NCI-H748 (cell line): ENCODE data around the gene DOK7.

Experiments
- DNase-seq: peaks from one replicate; lab custom pipeline; 2025; ENCODE audit not compliant: unreplicated experiment; lab: John Stamatoyannopoulos, UW

DOK7 gene

DNA sequence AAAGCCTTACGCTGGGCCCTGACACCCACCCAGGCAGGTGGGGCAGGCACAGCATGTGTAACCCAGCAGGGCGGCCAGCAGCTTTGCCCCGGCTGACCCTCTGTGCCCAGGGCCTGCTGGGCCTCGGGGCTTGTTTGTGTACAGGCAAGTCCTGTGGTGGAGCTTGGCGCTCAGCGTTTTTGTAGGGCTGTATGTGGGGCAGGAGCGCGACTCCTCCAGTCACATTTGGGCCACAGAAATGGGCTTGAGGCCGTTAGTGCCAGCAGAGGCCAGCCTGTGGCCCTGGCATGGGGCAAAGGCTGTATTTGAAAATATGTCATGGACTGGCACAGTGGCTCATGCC, 36.0 kb upstream of the DOK7 start:
- no peak for DNase-seq

DNA sequence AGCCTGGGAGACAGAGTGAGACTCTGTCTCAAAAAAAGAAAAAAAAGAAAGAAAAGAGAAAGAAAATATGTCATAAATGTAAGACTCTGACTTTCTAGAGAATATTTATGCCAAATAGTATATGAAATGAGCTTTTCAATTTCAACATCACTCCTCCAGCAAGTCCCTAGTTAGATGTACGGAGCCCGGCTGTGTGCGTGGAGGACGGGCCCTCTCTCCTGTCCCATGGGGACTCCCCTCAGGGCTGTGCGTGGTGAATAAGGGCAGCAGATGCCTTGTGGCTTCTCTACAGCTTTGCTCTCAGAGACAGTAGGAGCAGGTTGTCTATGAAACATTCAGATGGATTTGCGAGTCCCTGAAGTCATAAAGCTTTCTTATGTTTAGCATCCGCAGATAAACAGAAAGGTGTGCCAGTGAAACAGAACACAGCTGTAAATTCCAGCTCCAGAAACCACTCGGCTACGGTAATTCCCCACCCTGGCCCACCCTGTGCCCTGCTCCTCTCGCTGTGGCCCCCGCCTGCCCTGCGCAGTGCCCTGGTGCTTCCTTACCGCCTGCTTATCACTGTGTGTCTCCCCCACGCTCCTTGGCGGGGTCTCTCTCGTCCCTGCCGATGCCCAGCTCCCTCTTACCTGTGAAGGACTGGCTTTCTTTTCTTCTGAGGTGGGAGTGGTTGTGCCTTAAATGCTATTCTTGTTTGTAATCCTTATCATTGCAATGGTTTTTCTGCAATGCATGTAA, 35.2 kb upstream of the DOK7 start:
- no peak for DNase-seq

DNA sequence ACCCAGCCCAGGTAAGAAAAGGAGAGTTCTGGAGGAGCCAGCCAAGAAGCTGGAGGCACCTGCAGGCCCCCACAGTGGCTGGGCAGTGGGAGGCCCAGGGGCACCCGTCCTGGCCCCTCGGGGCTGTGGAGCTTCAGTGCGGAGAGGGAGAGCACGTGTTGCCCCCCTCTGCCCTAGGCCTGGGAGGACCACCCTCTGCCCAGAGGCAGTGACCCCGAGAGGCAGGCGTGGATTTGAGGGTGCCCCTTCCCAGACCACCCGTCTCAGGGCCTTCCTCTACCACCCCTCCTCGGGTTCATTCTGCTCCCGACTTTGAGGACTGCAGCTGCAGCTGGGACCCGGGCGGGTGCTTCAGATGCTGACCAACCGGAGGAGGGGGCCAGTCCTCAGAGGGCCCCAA, 33.5 kb upstream of the DOK7 start:
- DNase-seq = no peak

DNA sequence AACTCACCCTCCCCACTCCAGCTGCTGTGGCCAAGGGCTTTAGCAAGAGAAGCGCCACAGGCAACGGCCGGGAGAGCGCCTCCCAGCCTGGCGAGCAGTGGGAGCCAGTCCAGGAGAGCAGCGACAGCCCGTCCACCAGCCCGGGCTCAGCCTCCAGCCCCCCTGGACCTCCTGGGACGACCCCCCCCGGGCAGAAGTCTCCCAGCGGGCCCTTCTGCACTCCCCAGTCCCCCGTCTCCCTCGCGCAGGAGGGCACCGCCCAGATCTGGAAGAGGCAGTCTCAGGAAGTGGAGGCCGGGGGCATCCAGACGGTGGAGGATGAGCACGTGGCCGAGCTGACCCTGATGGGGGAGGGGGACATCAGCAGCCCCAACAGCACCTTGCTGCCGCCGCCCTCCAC, 32.6 kb upstream of the DOK7 start:
- no peak for DNase-seq

DNA sequence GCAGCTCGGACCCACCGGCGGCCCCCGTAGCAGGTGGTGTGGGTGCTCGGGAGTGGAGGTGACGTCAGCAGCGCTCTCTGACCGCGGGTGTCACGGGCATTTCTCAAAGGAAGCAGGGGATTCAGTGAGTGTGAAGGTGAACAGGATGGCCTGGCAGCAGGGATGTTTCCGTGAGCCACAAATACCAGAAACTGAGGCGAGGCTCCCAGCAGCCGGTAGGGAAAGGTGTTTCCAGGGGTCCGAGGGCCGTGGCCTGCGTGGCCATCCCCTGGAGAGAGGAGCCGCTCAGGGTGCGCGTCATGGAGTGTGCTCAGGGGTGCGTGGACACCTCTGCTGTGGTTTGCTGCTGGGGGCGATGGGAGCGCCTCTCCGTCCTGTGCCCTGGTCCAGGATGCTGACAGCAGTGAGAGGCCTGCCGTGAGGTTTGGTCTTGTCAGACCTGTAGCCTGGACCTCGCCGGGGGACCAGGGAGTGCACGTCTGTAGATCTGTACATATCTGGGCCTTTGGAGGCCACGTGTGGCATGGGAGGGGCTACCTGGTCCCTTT, 31.6 kb upstream of the DOK7 start:
- DNase-seq = no peak

DNA sequence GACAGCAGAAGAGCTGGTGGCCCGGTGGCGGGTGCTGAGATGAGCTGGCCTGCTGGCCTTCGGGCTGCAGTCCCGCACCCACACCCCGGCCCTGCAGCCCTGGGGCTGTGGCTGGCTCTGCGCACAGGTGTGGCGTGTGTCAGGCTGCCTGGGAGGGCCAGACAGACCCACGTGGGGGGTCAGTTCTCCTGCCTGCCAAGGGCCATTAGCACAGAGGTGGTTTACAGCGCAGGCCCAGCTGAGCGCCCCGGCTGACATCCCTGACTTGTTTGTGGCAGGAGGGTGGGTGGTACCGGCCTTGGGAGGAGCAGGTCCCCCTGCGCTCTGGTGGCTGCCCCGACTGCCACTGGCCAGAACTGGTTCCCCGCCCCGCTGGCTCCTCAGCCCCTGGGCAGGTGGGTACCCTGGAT, 30.7 kb upstream of the DOK7 start:
- no peak for DNase-seq

DNA sequence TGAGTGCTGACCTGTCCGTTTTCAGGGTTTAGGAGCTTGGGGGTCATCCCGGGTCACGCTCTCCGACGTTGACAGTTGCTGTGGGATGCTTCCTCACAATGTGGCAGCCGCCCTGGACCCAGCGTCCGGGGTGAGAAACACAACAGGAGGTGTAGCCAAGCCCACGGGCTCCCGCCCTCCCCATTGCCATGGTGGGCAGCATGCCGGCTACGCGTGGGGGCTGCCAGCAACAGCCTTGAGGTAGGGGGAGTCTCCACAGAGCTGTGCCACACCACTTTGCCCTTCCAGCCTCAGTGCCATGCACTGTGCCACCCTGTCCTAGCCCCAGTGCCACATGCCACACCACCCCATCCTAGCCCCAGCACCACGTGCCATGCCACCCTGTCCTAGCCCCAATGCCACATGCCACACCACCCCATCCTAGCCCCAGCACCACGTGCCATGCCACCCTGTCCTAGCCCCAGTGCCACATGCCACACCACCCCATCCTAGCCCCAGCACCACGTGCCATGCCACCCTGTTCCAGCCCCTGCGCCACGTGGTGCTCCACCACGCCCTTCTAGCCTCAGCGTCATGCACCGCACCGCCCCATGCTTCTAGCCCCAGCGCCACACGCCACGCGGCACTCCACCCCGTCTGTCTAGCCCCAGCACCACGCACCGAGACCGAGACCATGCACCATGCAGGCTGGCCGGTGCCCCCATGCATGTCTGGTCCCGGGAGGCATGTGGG, 29.8 kb upstream of the DOK7 start:
- DNase-seq = no peak

DNA sequence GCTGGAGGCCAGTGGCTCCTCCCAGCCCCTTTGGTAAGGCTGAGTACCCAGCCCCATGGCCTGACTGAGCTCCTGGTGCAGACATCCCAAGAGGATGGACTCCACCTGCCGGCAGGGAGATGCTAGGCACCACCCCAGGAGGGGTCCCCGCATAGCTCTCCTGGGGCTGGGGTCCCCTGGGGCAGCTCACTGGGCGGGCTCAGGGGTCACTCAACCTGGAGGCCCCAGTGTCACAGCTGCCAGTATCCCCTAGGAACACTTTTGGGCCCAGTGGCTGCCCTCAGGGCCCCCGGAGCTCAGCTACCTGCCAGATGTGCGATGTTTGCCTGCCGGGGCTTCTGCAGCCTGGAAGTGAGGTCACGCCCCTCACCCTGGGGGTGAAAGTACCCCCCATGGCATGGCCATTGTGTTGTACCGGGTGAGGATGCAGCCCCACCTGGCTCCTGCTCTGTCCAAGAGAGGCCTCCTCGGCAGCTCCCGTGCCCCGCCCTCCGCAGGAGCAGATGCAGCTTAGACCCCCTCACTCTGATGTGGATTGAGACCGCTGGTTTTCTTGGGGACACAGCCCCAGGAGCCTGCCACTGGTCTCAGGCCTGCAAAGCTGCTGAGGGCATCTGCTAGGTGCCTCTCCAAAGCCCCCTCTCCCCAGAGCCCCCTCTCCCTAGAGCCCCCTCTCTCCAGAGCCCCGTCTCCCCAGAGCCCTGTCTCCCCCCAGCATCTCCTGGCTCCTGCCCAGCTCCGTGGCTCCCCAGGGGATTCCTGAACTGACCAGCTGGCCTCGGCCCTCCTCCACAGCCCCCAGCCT, 28.0 kb upstream of the DOK7 start:
- no peak for DNase-seq

DNA sequence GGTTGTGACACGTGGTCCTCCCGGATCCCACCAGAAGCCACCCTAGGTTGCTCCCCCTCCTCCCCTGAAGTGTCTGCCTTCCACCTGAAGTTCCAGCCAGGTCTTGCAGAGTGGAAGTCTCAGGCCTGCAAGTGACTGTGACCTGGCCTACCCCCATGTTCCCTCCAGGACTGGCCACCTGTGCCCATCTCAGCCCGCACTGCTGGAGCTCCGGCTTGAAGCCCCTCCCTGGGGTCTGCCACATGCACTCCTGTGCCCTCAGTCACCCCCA, 27.5 kb upstream of the DOK7 start:
- no peak for DNase-seq

DNA sequence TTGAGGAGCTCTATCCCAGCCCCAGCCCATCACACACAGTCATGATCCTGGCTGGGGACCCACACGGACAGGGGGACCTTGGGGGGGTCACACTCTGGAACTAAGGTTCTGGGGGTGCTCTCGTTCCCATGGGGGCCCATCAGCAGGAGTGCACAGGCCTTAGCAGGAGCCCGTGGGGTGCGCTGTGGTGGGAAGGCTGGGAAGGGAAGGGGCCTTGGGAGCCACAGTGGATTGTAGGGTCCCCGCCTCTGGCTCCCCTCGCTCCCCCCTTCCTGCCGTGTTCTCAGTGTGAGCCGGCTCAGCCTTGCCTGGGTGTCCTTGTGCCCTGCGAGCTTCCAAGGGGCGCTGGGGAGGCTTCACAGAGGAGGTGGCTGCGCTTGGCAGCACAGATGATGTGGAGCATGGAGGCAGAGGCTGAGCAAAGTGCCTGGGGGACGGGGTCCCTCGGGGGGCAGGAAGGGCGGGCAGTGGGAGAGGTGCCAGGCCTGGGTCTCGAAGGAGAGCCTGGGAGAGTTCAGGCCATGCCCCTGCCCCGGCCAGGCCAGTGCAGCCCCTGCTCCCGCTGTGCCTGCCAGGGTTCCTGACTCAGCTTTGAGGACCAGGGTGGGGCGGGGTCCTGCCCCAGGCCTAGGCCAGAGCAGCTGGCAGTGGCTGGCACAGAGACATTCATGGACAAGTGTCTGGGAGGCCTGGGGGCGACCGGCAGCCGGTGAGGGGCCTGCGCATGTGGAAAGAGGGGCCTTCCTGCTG, 26.9 kb upstream of the DOK7 start:
- no peak for DNase-seq

DNA sequence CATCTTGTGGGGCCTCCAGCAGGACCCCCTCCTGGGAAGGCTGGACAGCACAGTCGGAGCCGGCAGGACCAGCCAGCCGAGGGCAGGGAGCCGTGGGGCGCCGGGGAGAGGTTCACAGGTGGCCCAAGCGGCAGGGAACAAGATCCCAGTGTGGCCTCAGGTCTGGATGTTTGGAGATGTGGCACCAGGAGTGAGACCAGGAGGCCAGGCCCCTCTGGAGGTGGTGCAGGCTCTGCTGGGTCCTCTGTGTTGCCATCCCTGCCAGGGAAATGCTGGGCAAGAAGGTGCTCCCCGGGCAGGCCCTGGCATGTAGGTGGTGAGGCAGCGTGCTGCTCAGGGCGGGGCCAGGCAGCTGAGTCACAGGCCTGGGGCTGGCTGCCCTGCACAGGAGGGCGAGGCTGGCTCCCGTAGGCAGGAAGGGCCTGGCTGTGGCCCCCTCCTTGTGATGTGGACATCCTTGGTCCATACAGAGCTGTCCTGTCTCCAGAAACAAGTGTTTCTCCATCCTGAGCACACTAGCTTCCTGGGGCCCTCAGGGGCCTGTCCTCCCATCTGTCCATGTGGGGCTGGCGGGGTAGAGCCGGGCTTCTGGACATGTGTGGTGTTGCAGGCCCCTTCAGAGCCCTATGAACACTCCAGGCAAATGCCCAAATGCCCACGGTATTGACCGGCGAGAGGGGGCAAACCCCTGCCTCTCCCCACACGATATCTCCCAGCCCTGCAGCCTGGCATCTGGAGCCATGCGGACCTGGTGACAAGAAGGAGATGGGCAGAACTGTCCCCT, 26.1 kb upstream of the DOK7 start:
- no peak for DNase-seq

DNA sequence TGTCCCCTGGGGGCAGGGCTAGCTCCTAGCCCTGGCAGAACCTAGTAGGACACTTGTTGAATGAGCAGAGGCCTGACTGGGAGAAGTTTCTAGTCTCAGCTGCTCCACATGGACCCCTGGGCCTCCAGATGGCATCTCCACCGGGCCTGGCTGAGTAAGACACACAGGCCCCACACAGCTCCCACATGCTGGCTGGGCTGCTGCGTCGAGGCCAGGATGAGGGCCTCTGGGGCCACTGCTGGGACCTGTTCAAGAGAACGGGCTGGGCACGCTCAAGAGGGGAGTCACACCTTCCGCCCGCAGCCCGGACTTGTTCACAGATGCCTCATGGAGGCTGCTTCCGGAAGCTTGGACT, 25.5 kb upstream of the DOK7 start:
- no peak for DNase-seq

DNA sequence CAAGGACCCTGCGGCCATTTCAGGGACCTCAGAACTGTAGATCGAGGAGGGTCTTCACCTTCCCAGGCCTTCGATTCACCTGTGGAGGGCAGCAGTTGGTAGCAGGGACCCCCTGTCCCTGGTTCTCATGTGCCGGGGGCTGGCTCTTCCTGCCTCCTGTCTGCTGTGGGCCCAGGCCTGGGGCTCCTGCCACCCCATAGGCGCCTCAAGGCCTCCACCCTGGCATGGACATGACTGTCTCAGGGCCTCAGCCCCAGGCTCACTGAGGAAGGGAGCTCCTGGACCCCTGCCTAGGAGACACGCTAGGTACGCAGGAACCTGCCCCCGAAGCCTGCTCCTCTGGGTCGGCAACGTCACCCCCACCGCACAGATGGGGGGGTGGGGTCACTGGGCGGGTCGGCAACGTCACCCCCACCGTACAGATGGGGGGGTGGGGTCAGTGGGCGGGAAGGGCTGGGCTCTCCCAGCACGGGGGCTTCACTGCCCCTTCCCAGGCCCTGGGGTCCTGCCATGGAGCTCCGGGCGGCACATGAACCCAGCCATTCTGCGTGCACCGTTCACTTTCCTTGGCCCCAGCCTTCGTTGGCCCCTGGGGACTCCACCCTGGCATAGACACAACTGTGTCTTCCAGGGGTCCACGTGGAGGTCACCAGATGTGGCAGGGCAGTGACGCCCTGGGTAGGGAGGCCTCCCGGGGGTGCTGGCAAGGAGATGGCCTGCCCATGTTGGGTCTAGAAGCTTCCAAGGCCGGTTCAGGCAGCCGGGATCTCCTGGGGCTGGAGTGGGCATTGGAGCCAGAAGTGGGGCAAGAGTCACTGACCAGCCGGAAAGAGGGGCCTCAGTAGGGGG, 24.9 kb upstream of the DOK7 start:
- no peak for DNase-seq

DNA sequence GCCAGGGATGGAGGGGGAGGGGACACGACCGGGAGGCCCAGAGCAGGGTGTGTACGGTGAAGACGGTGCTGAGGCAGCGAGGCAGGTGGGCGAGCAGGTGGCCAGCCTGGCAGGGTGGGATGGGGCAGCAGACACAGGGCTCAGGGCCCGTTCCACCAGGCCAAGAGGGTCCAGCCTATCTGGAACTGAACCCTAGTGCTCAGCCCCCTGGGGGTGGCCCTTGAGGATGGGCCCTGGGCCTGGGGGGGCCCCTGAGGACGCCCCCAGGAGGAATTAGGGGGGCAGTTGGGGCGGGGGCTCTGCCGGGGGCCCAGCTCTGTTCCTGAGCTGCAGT, 24.3 kb upstream of the DOK7 start:
- DNase-seq = no peak

DNA sequence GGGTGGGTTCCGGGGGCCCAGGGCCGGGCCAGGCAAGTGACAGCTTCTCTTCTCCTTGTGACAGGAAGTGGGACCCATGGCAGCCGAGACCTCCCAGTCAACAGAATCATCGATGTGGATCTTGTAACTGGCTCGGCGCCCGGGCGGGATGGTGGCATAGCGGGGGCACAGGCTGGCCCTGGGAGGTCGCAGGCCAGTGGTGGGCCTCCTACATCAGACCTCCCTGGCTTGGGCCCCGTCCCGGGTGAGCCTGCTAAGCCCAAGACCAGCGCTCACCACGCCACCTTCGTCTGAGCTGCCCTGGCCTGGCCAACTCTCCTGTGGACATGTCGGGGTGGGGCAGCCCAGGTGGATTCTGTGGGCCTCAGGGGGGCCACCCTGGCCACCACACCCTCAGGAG, 23.7 kb upstream of the DOK7 start:
- DNase-seq = no peak

DNA sequence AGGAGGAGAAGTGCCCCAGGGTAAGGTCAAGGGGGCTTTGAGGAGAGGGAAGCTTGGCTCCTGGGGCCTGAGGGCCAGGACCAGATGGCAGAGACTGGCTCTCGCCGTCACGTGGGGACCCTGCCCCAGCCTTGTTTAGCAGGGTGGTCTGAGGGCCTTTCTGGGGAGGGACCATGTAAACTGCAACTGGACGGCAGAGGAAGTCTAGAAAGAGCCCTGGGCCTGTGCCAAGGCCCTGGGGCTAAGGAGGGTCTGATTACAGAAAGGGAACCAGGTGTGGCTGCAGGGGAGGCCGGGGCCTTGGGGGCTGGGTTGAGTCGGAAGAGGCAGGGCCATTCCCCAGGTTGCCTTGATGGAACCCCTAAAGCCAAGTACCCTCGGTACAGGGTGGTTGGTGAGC, 23.1 kb upstream of the DOK7 start:
- no peak for DNase-seq

DNA sequence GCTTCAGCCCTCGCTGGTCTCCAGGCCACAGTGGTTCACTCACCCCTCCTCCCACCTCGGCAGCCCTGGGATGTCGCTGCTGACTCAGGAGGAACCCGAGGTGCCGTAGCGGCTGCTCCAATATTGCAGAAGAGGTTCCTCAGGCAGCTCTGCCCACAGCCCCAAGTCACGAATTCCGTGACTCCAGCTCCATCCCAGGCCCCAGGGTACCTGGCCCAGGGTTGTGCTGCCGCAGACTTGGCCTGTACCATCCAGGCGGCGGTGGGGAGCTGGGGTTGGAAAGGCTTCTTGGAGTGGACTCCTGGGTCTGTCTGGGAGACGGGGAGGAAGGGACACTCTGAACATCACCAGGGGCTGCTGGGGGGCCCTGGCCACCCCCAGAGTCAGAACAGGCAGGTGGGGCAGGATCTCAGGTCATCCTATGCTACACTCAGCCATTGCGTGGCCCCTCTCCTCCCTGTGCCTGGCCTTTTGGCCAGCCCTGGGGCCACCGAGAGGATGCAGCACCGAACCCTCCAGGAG, 22.1 kb upstream of the DOK7 start:
- DNase-seq = no peak

DNA sequence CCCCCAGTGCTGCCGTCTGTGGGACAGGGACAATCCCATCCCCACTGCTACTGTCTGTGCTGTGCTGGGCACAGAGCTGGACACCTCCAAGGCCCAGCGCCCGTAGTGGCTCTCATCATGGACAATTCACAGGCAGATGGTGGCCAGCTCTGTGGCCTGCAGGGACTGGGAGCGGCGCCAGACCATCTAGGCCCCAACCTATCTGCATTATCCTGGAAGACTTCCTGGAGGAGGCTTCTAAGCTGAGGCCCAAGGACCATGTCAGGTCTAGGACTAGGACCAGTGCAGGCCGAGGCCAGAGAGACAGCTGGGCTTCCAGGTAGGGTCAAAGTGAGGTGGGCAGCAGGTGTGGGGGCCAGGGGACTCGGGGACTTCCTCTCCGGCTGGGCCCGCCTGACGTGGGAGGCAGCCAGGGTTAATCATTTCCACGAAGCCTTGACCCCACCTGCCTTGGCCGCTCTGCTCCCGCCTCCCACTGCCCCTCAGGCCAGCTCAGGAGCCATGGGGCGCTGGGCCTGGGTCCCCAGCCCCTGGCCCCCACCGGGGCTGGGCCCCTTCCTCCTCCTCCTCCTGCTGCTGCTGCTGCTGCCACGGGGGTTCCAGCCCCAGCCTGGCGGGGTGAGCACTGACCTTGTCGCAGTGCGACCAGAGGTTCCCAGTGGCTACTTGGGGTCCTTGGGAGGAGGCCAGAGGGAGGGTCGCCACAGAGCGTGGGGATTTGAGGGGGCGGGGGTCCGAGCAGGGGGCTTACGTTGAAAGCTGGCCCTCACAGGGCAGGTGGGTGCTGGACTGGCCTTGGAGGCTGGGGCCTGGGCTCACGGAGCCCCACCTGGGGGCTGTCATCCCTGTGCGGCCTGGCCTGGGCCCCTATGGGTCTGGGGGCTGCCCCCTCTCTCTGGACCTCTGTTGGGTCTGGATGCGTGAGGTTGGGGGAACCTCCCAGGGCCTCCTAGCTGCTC, 21.3 kb upstream of the DOK7 start, which contains the start of gene HGFAC:
TSS of gene HGFAC (plus strand) at position 468 of the 959 bp plus-strand sequence. CDS start at position 502, 34 bp downstream.
- no peak for DNase-seq
